Measurements from ENCODE around the gene NOX4. TPM values are rescaled to one million over a fixed set of nuclear protein-coding genes. Genes with fewer than 3 reads are reported as not detected.
"Not testable (repeated sequence)": the region's sequence is repeated elsewhere in the genome, so short reads cannot be mapped to it uniquely, and the experiment has no call there.

NOX4 gene
- total and polyA plus RNA-seq, 7 donors, result 0.46 to 4.2 (median 1.8) TPM

DNA sequence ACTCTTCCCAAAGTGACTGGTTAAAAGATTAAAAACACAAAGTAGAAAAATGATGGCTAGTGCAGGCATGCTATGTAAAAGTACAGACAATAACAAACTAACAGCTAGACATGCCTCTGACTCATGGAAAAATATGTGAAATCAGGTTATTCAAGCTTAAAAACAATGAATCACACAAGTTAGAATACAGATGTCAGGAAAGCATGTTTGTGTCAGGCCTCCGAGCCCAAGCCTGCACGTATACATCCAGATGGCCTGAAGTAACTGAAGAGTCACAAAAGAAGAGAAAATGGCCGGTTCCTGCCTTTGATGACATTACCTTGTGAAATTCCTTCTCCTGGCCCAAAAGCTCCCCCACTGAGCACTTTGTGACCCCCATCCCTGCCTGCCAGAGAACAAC is 110.1 kb downstream of the NOX4 start:
- H3K4me3 ChIP-seq, result no peak overlapping the region
- H3K9me3 ChIP-seq, result no peaks in the 10 kb centered on the region
- H3K27me3 ChIP-seq (ENCODE audit: insufficient read depth in 3 of 3, low read length in 2 of 3), result no peaks in the 10 kb centered on the region
- 47 to 55% (median 49%) methylated on average over 3 of the region's 3 CpGs for WGBS, 3 donors
- DNase-seq (peak in 1 of 2 donors; percentile 12), ATAC-seq (peak in 1 of 4 donors; percentile 35)
- H3K27ac ChIP-seq, result no peak overlapping the region
- no peaks in the 10 kb centered on the region for H3K4me1 ChIP-seq
- intact Hi-C loops (cut with DNase I), result no loop called here
- no peaks in the 10 kb centered on the region for H3K36me3 ChIP-seq (ENCODE audit: insufficient read depth in 1 of 2, low read depth in 1 of 2)
- TF ChIP-seq, protein P1, sequence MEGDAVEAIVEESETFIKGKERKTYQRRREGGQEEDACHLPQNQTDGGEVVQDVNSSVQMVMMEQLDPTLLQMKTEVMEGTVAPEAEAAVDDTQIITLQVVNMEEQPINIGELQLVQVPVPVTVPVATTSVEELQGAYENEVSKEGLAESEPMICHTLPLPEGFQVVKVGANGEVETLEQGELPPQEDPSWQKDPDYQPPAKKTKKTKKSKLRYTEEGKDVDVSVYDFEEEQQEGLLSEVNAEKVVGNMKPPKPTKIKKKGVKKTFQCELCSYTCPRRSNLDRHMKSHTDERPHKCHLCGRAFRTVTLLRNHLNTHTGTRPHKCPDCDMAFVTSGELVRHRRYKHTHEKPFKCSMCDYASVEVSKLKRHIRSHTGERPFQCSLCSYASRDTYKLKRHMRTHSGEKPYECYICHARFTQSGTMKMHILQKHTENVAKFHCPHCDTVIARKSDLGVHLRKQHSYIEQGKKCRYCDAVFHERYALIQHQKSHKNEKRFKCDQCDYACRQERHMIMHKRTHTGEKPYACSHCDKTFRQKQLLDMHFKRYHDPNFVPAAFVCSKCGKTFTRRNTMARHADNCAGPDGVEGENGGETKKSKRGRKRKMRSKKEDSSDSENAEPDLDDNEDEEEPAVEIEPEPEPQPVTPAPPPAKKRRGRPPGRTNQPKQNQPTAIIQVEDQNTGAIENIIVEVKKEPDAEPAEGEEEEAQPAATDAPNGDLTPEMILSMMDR (IDR thresholded peaks at IDR 0.05), result no peak

DNA sequence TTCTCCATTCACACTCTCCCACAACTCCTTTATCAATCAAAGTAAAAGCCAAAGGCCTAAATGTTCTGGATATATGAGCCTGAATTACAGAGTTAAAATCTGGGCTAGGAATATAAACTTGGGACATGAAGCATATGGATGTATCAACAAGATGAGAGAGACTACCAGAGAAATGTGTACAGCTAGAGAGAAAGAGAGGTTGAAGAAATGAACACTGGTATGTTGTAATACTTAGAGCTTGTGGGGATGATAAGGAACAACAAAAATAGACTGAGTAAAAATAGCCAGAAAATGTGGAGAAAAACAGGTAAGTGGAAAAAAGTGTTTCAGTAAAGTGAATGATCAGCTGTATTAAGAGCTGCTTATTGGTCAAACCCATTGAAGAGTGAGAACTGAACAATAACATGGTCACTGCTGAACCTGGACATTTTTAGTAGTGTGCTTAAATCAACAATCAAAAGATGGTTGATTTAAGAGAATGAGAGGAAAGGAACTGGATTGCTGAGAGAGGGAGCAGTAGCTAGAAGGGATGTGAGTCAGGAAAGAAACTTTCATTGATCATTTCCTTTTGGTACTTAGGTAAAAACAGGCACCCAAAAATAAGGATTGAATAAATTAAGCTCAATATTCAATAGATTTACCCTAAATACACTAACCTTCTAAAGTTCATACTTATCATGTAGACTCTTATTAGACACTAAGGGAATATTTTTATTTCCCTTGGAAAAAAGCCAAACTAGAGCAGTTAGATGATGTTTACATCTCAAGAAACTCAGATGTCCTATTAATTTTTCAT is 111.0 kb downstream of the NOX4 start:
- intact Hi-C loops (cut with DNase I); H3K27ac ChIP-seq; ATAC-seq; H3K4me3 ChIP-seq; H3K36me3 ChIP-seq (ENCODE audit: insufficient read depth in 1 of 2, low read depth in 1 of 2); H3K9me3 ChIP-seq; H3K4me1 ChIP-seq; DNase-seq; H3K27me3 ChIP-seq (ENCODE audit: insufficient read depth in 3 of 3, low read length in 2 of 3): not testable (repeated sequence)

DNA sequence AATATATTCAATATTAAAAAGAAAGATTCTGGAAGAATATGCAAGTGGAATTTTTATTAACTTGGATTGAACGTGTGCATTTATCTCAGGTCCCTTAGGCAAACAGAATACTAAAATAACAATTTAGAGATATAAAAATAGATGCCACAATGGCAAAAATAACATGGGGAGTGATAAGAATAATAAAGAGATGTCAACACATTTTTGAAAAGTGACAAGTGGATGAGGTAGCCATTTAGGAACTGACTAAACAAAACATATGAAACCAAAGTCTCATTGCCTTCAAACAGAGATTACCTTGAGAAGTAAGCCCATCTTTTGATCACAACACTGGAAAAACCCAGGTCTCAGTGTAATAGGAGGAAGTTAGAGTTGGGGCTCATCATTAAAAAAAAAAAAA is 112.2 kb downstream of the NOX4 start:
- ATAC-seq; H3K27me3 ChIP-seq (ENCODE audit: insufficient read depth in 3 of 3, low read length in 2 of 3); H3K9me3 ChIP-seq; H3K4me1 ChIP-seq; H3K4me3 ChIP-seq; H3K36me3 ChIP-seq (ENCODE audit: insufficient read depth in 1 of 2, low read depth in 1 of 2); DNase-seq; H3K27ac ChIP-seq; intact Hi-C loops (cut with DNase I): not testable (repeated sequence)
- WGBS, 3 donors, result 79 to 91% (median 84%) methylated on average over 1 of the region's 1 CpG

DNA sequence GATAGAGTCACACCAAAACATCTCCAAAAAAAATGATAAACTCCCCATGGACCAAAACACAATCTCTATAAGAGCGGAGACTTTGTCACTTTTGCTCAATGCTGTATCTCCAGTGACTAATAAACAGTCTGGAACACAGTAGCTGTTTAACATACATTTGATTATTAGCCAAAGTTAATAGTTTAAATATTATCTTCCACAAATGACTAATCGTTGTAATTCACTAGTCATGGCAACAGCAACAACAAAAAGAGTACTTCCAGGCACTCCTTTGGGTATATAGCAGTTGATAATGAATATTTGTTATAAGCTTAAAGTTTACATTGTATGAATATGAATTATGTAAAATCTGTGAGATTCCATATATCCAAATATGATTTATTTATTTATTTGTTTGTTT is 121.8 kb downstream of the NOX4 start:
- 82 to 87% (median 85%) methylated on average over 2 of the region's 2 CpGs for WGBS, 3 donors
- H3K4me1 ChIP-seq; H3K9me3 ChIP-seq; DNase-seq; H3K4me3 ChIP-seq; intact Hi-C loops (cut with DNase I); H3K27ac ChIP-seq; ATAC-seq; H3K27me3 ChIP-seq (ENCODE audit: insufficient read depth in 3 of 3, low read length in 2 of 3); H3K36me3 ChIP-seq (ENCODE audit: insufficient read depth in 1 of 2, low read depth in 1 of 2): not testable (repeated sequence)

DNA sequence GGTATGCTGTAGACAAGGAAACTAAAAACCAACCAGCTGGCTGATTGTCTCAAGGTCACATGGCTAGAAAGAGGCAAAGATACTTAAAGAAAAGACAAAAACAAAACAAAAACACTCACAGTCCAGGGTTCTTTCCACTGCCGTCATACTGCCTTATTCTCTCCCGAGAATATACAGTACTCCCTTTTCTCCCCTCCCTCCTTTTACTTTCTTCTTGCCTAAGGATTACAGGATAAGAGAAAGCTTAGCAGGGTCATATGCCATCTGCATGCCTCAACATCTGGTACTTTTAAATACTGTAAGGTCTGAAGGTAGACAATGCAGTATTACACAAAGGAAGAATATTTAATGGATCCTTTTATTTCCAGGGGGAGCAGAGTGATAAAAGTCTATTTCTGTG is 126.3 kb downstream of the NOX4 start:
- H3K27me3 ChIP-seq (ENCODE audit: insufficient read depth in 3 of 3, low read length in 2 of 3); H3K27ac ChIP-seq; H3K4me3 ChIP-seq; H3K36me3 ChIP-seq (ENCODE audit: insufficient read depth in 1 of 2, low read depth in 1 of 2); intact Hi-C loops (cut with DNase I); H3K4me1 ChIP-seq; DNase-seq; H3K9me3 ChIP-seq; ATAC-seq: not testable (repeated sequence)
- 28 to 39% (median 36%) methylated on average over 2 of the region's 2 CpGs for WGBS, 3 donors

DNA sequence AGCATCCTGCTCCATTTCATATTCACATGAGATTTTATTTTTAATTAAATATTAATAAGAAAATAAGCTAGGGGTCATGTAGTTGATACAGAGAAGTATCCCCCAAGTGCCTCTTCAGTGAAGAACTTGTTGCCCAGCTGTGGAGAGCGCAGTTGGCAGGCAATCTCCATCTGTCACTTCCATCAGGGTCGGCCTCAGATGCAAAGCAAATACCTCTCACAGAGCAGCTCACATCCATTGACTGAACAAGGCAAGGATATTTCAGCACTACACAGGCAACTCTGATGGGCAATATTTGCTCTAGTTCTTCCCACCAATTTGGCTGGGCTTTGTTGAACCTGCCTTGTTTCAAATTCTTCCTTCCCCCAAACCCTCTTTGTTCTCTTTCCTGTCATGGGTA is 129.4 kb downstream of the NOX4 start:
- H3K4me3 ChIP-seq, result no peak overlapping the region
- no peaks in the 10 kb centered on the region for H3K4me1 ChIP-seq
- intact Hi-C loops (cut with DNase I), result no loop called here
- DNase-seq (no peak), ATAC-seq (no peak)
- no peaks in the 10 kb centered on the region for H3K27me3 ChIP-seq (ENCODE audit: insufficient read depth in 3 of 3, low read length in 2 of 3)
- TF ChIP-seq, protein P1 (IDR thresholded peaks at IDR 0.05), result no peak
- H3K27ac ChIP-seq, result no peak overlapping the region
- H3K9me3 ChIP-seq, result no peaks in the 10 kb centered on the region
- 71 to 81% (median 79%) methylated on average over 2 of the region's 2 CpGs for WGBS, 3 donors
- H3K36me3 ChIP-seq (ENCODE audit: insufficient read depth in 1 of 2, low read depth in 1 of 2), result no peaks in the 10 kb centered on the region

DNA sequence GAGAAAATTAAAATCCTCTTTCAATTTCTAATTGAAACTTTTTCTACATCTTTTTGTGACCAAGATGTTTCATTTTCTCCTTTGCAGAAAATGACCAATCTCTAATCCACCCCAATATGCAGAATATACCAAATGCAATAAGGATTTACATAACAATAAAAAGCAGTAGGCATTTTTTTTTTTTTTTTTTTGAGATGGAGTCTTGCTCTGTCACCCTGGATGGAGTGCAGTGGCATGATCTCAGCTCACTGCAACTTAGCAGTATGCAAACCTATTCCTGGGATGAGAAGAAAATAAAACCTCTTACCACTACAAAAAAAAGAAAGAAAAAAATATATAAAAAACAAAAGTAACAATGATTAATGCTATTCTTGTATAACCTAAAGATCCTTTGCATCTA is 132.0 kb downstream of the NOX4 start:
- H3K4me3 ChIP-seq; DNase-seq; ATAC-seq; H3K4me1 ChIP-seq; H3K27me3 ChIP-seq (ENCODE audit: insufficient read depth in 3 of 3, low read length in 2 of 3); intact Hi-C loops (cut with DNase I); H3K9me3 ChIP-seq; H3K27ac ChIP-seq; H3K36me3 ChIP-seq (ENCODE audit: insufficient read depth in 1 of 2, low read depth in 1 of 2): not testable (repeated sequence)
